ENCODE results near the gene TNFAIP8L1.
A peak's percentile ranks its signal among the peaks of the same experiment; 100 is the strongest.

- TF ChIP-seq ZNF24 (tag by site-specific recombination; IDR thresholded peaks at IDR 0.05) (no peak), ZBTB26 (tag by site-specific recombination; optimal IDR thresholded peaks at IDR 0.05) (no peak), CTCF (tag by site-specific recombination; IDR thresholded peaks at IDR 0.05) (0 out of 2 replicates have a peak, but pooled peaks have one; percentile 24), PRDM1 (tag by site-specific recombination; IDR thresholded peaks at IDR 0.05) (no peak), REST (tag by site-specific recombination; IDR thresholded peaks at IDR 0.05) (no peak), ZNF140 (tag by site-specific recombination; IDR thresholded peaks at IDR 0.05) (no peak), ZNF221 (tag by site-specific recombination; IDR thresholded peaks at IDR 0.05; ENCODE audit: borderline replicate concordance) (no peak), ZNF423 (tag by site-specific recombination; IDR thresholded peaks at IDR 0.05) (no peak), SETDB1 (IDR thresholded peaks at IDR 0.05; ENCODE audit: insufficient read length, low read length) (no peak), ZNF660 (tag by site-specific recombination; IDR thresholded peaks at IDR 0.05) (no peak), ZNF580 (tag by site-specific recombination; IDR thresholded peaks at IDR 0.05) (no peak), GFI1B (tag by site-specific recombination; IDR thresholded peaks at IDR 0.05) (no peak), ZNF639 (tag by site-specific recombination; IDR thresholded peaks at IDR 0.05) (no peak)
These were observed 37.8 kb downstream of the TNFAIP8L1 start for GRCh38 chr19:4676955-4677731.

Measured in HEK293 (cell line).